GM12878 (cell line): Measurements from ENCODE around the gene ZNF473. TPM values are rescaled to one million over a fixed set of nuclear protein-coding genes. Genes with fewer than 3 reads are reported as not detected.

Experiments used
- ATAC-seq: fragments of 200-7000 bp; cut with Tn5 transposase; 3 replicates; pipeline ENCODE4 v1.9.1; 2020; ENCODE audit warnings: mild to moderate bottlenecking, moderate library complexity
- BruUV-seq: library from RNA; stranded (reverse); fragments of 400-500 nt; replicated peaks from 2 replicates; lab custom pipeline; 2021; lab: Mats Ljungman, UMichigan
- CTCF ChIA-PET: fragments of 300-600 bp; sonication (Branson Sonifier 250); formaldehyde crosslinking; extraction: SDS; loops from one replicate; lab custom pipeline; 2021; ENCODE audit warnings: inconsistent platforms; lab: Yijun Ruan, JAX
- POLR2A ChIA-PET: fragments of 350-600 bp; formaldehyde crosslinking; extraction: SDS; loops from one replicate; lab custom pipeline; 2021; ENCODE audit warnings: inconsistent platforms; lab: Charles Lee
- RAD21 ChIA-PET: fragments of 300-600 bp; sonication (Branson Sonifier 250); formaldehyde crosslinking; loops from one replicate; lab custom pipeline; 2023; ENCODE audit warnings: antibody characterized with exemption; ENCODE audit not compliant: unreplicated experiment; lab: Charles Lee
- SMC1A ChIA-PET: fragments of 300-600 bp; sonication (Branson Sonifier 250); formaldehyde crosslinking; loops from one replicate; lab custom pipeline; 2023; ENCODE audit not compliant: unreplicated experiment, uncharacterized antibody; lab: Charles Lee
- DNase-seq: peaks from one replicate; pipeline ENCODE4 v3.0.0-alpha.2; 2011; ENCODE audit warnings: low read depth, low spot score
- FAIRE-seq: peaks from 3 replicates; lab custom pipeline; 2011; peaks lifted over from hg19 to GRCh38; lab: Jason Lieb, UNC
- H2AFZ ChIP-seq: 2 replicates; pipeline ENCODE4 v1.6.0; 2011; ENCODE audit warnings: low read depth, low read length, control low read depth; ENCODE audit not compliant: control insufficient read depth
- H3K27ac ChIP-seq: 2 replicates; pipeline ENCODE4 v1.5.1; 2011; ENCODE audit warnings: control low read depth; ENCODE audit not compliant: control insufficient read depth, insufficient read depth
- H3K27me3 ChIP-seq, 2 experiments: replicated peaks in 1 of 2; 2 replicates each; pipeline versions ENCODE4 v1.6.0 to v1.6.1; 2011; ENCODE audit warnings: low read length in 1 of 2; ENCODE audit not compliant: control insufficient read depth in 2 of 2, insufficient read depth in 2 of 2
- H3K36me3 ChIP-seq, 2 experiments: 2 replicates each; pipeline ENCODE4 v1.5.1; 2011; ENCODE audit warnings: low read length in 1 of 2; ENCODE audit not compliant: control insufficient read depth in 2 of 2, insufficient read depth in 2 of 2
- H3K4me1 ChIP-seq: 2 replicates; pipeline ENCODE4 v1.6.1; 2011; ENCODE audit warnings: mild to moderate bottlenecking, low read length, moderate library complexity, mixed read lengths; ENCODE audit not compliant: control insufficient read depth, insufficient read depth
- H3K4me2 ChIP-seq: 2 replicates; pipeline ENCODE4 v1.6.0; 2011; ENCODE audit warnings: control low read depth; ENCODE audit not compliant: control insufficient read depth, insufficient read depth
- H3K4me3 ChIP-seq: fragments of 200-600 bp; sonication (generic); 2 replicates; pipeline ENCODE4 v1.5.1; 2016
- H3K79me2 ChIP-seq: 2 replicates; pipeline ENCODE4 v1.6.0; 2011; ENCODE audit warnings: low read length; ENCODE audit not compliant: control insufficient read depth, insufficient read depth
- H3K9ac ChIP-seq: 2 replicates; pipeline ENCODE4 v1.8.0; 2011; ENCODE audit warnings: low read length, control low read depth, mixed read lengths; ENCODE audit not compliant: control insufficient read depth, insufficient read depth
- H3K9me3 ChIP-seq: replicated peaks from 3 replicates; pipeline ENCODE4 v1.5.1; 2011; ENCODE audit warnings: mild to moderate bottlenecking, low read length; ENCODE audit not compliant: control insufficient read depth, insufficient read depth
- H4K20me1 ChIP-seq: 2 replicates; pipeline ENCODE4 v1.6.0; 2011; ENCODE audit not compliant: control insufficient read depth, insufficient read depth
- CEBPB ChIP-seq, 2 experiments: fragments of 150-350 bp in 1 of 2; IDR thresholded peaks; 2 replicates each; pipeline ENCODE4 v1.6.1; 2012 to 2014; ENCODE audit warnings: low read depth in 2 of 2, low read length in 2 of 2, borderline replicate concordance in 1 of 2, inconsistent platforms in 1 of 2
- CHD2 ChIP-seq: IDR thresholded peaks from 2 replicates; pipeline ENCODE4 v1.6.1; 2011; ENCODE audit warnings: low read depth, low read length, improper control_type of control experiment, borderline replicate concordance
- EP300 ChIP-seq, 2 experiments: fragments of 150-350 bp in 1 of 2; IDR thresholded peaks; 2 replicates each; pipeline ENCODE4 v1.6.1; 2011 to 2012; ENCODE audit warnings: low read depth in 2 of 2, low read length in 2 of 2, borderline replicate concordance in 1 of 2, improper control_type of control experiment in 1 of 2, inconsistent platforms in 1 of 2; ENCODE audit not compliant: control insufficient read depth in 1 of 2
- IKZF1 ChIP-seq: fragments of 450-650 bp; conservative IDR thresholded peaks from 2 replicates; pipeline ENCODE4 v1.6.1; 2017; ENCODE audit warnings: antibody characterized with exemption, mild to moderate bottlenecking
- IRF4 ChIP-seq: IDR thresholded peaks from 2 replicates; pipeline ENCODE4 v1.6.1; 2011; ENCODE audit warnings: low read depth, low read length
- JUNB ChIP-seq: IDR thresholded peaks from 2 replicates; pipeline ENCODE4 v1.6.1; 2016; ENCODE audit warnings: antibody characterized with exemption, mild to moderate bottlenecking
- JUND ChIP-seq: IDR thresholded peaks from 2 replicates; pipeline ENCODE4 v1.6.1; 2012; ENCODE audit warnings: low read depth, mild to moderate bottlenecking, low read length, improper control_type of control experiment, moderate library complexity
- POLR2AphosphoS5 ChIP-seq: IDR thresholded peaks from 2 replicates; pipeline ENCODE4 v1.6.1; 2011; ENCODE audit warnings: mild to moderate bottlenecking, low read length, inconsistent platforms
- RB1 ChIP-seq: fragments of 450-650 bp; formaldehyde crosslinking; IDR thresholded peaks from 2 replicates; pipeline ENCODE4 v1.6.1; 2017; ENCODE audit warnings: mild to moderate bottlenecking, borderline replicate concordance
- RUNX3 ChIP-seq: IDR thresholded peaks from 2 replicates; pipeline ENCODE4 v1.6.1; 2012; ENCODE audit warnings: low read length, inconsistent platforms
- SPI1 ChIP-seq: IDR thresholded peaks from 2 replicates; pipeline ENCODE4 v1.6.1; 2011; ENCODE audit warnings: low read depth, mild to moderate bottlenecking, low read length, moderate library complexity, borderline replicate concordance; ENCODE audit not compliant: insufficient read depth
- SREBF1 ChIP-seq: IDR thresholded peaks from 2 replicates; pipeline ENCODE4 v1.6.1; 2012; ENCODE audit warnings: mild to moderate bottlenecking, low read length
- TCF12 ChIP-seq: IDR thresholded peaks from 2 replicates; pipeline ENCODE4 v1.6.1; 2011; ENCODE audit warnings: low read depth, mild to moderate bottlenecking, low read length
- YY1 ChIP-seq: IDR thresholded peaks from 2 replicates; pipeline ENCODE4 v1.6.1; 2011; ENCODE audit warnings: low read depth, mild to moderate bottlenecking, low read length
- ZBED1 ChIP-seq: IDR thresholded peaks from 2 replicates; pipeline ENCODE4 v1.6.1; 2016; ENCODE audit warnings: borderline replicate concordance
- ZNF24 ChIP-seq: fragments of 450-650 bp; IDR thresholded peaks from 2 replicates; pipeline ENCODE4 v1.6.1; 2017; ENCODE audit warnings: antibody characterized with exemption, mild to moderate bottlenecking
- WGBS: methylation state at CpG from one replicate; pipeline ENCODE4 v1.1.6; 2016; ENCODE audit warnings: low lambda C conversion rate; ENCODE audit not compliant: insufficient replicate concordance, insufficient coverage; ENCODE audit errors: missing lambda C conversion rate; 5-methylcytosine and 5-hydroxymethylcytosine counted together
- in situ Hi-C: fragments of 300-500 bp; cut with MboI; formaldehyde crosslinking; loops from 9 replicates; pipeline ENCODE4 v1.14.3; 2018; ENCODE audit warnings: mixed read lengths
- intact Hi-C: fragments of 100-400 bp; cut with micrococcal nuclease; formaldehyde crosslinking; loops from one replicate; pipeline ENCODE4 v1.14.2; 2022; ENCODE audit not compliant: unreplicated experiment
- polyA plus RNA-seq, 11 experiments: library from polyadenylated mRNA; depleted of rRNA in 4 of 11; unstranded in 6 of 11; stranded (reverse) in 5 of 11; fragments of >200 nt; fragmentation: Nextera tagmentation in 4 of 11; fragmentation: Illumina TruSeq in 1 of 11; extraction: Ambion mirVana in 4 of 11; extraction: Trizol in 1 of 11; gene quantifications; 1 replicate in 1 of 11; 2 replicates in 10 of 11; pipeline versions ENCODE4 v1.2.1 to v1.2.3, GENCODE V29; 2011 to 2016; ENCODE audit warnings: inconsistent platforms in 2 of 11, missing spikeins in 2 of 11, low read depth in 1 of 11
- total RNA-seq, 4 experiments: library from RNA; depleted of rRNA in 3 of 4; stranded (reverse); fragments of >200 nt in 3 of 4; fragmentation: Illumina TruSeq in 1 of 4; extraction: Trizol in 1 of 4; gene quantifications; 2 replicates each; pipeline versions ENCODE4 v1.2.1 to v1.2.3, GENCODE V29; 2013 to 2021
- TF ChIP-seq, protein P1 (sequence below): IDR thresholded peaks from 2 replicates; pipeline ENCODE4 v1.6.1; 2012; ENCODE audit warnings: low read length, inconsistent platforms
- TF ChIP-seq, protein P2 (sequence below): fragments of 450-650 bp; IDR thresholded peaks from 2 replicates; pipeline ENCODE4 v1.6.1; 2017; ENCODE audit warnings: mild to moderate bottlenecking
- TF ChIP-seq, protein P3 (sequence below): IDR thresholded peaks from 2 replicates; pipeline ENCODE4 v1.6.1; 2011; ENCODE audit warnings: mild to moderate bottlenecking, low read depth, low read length, moderate library complexity; ENCODE audit not compliant: insufficient replicate concordance

Gene ZNF473
- total and polyA plus RNA-seq, 10 of the 15 experiments (the other 5 are each of a cell fraction or from before 2014, with no cell fraction given): 2.3 to 14.9 (median 6.3) TPM

DNA sequence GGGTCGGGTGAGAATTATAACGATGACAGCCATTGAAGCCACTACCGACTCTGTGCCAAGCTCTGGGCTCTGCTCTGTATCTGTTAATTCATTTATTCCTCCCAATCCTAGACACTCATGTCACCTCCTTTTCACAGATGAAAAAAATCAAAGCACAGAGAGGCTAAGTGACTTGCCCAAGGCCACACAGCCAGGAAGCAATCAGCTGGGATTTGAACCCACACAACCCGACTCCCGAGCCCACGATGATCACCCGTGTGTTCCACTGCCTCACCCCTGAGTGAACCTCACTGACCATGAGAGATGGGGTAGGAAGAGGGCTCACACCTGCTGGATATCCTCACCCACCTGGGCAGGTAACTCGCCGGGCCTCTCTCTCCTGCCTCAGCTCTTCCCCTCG, 40.1 kb downstream of the ZNF473 start:
- no peaks in the 10 kb centered on the region; the same call in 2 of the 3 replicates for H3K9me3 ChIP-seq
- no peaks in the 10 kb centered on the region for H3K27me3 ChIP-seq
- intact Hi-C loops: no loop called here
- ChIA-PET CTCF (no interaction called here), SMC1A (no interaction called here), POLR2A (no interaction called here), RAD21 (no interaction called here)
- ATAC-seq (no peak), DNase-seq (no peak), FAIRE-seq (no peak)
- no TSS peak for BruUV-seq
- H2AFZ ChIP-seq: no peak overlapping the region
- no peaks in the 10 kb centered on the region for H3K79me2 ChIP-seq
- no peak overlapping the region for H3K4me3 ChIP-seq
- H3K27ac ChIP-seq: no peak overlapping the region
- in situ Hi-C loops: no loop called here
- no peak overlapping the region for H3K4me2 ChIP-seq
- H3K4me1 ChIP-seq: no peaks in the 10 kb centered on the region
- 38% methylated on average over 8 of the region's 10 CpGs for WGBS
- no peaks in the 10 kb centered on the region for H4K20me1 ChIP-seq
- H3K9ac ChIP-seq: no peak overlapping the region
- no peaks in the 10 kb centered on the region for H3K36me3 ChIP-seq
- TF ChIP-seq, protein P1, sequence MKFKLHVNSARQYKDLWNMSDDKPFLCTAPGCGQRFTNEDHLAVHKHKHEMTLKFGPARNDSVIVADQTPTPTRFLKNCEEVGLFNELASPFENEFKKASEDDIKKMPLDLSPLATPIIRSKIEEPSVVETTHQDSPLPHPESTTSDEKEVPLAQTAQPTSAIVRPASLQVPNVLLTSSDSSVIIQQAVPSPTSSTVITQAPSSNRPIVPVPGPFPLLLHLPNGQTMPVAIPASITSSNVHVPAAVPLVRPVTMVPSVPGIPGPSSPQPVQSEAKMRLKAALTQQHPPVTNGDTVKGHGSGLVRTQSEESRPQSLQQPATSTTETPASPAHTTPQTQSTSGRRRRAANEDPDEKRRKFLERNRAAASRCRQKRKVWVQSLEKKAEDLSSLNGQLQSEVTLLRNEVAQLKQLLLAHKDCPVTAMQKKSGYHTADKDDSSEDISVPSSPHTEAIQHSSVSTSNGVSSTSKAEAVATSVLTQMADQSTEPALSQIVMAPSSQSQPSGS: no peak
- TF ChIP-seq IRF4 (no peak), CHD2 (no peak), SREBF1 (no peak), JUNB (no peak), RUNX3 (no peak), YY1 (no peak), RB1 (no peak), IKZF1 (no peak), ZNF24 (no peak), EP300 (IDR thresholded peaks at IDR 0.05; ENCODE audit: borderline replicate concordance in 1 of 2, control insufficient read depth in 1 of 2, low read depth in 2 of 2, low read length in 2 of 2) (no peak), POLR2AphosphoS5 (no peak), JUND (no peak), ZBED1 (no peak), CEBPB (IDR thresholded peaks at IDR 0.05; ENCODE audit: borderline replicate concordance in 1 of 2, low read depth in 2 of 2, low read length in 2 of 2) (no peak), SPI1 (no peak), TCF12 (no peak)
- TF ChIP-seq, protein P2, sequence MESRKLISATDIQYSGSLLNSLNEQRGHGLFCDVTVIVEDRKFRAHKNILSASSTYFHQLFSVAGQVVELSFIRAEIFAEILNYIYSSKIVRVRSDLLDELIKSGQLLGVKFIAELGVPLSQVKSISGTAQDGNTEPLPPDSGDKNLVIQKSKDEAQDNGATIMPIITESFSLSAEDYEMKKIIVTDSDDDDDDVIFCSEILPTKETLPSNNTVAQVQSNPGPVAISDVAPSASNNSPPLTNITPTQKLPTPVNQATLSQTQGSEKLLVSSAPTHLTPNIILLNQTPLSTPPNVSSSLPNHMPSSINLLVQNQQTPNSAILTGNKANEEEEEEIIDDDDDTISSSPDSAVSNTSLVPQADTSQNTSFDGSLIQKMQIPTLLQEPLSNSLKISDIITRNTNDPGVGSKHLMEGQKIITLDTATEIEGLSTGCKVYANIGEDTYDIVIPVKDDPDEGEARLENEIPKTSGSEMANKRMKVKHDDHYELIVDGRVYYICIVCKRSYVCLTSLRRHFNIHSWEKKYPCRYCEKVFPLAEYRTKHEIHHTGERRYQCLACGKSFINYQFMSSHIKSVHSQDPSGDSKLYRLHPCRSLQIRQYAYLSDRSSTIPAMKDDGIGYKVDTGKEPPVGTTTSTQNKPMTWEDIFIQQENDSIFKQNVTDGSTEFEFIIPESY: no peak
- TF ChIP-seq, protein P3, sequence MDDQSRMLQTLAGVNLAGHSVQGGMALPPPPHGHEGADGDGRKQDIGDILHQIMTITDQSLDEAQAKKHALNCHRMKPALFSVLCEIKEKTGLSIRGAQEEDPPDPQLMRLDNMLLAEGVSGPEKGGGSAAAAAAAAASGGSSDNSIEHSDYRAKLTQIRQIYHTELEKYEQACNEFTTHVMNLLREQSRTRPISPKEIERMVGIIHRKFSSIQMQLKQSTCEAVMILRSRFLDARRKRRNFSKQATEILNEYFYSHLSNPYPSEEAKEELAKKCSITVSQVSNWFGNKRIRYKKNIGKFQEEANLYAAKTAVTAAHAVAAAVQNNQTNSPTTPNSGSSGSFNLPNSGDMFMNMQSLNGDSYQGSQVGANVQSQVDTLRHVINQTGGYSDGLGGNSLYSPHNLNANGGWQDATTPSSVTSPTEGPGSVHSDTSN: no peak
